NCI-H2196 (cell line): ENCODE measurements around the gene MT1A.
A peak's percentile ranks its signal among the peaks of the same experiment; 100 is the strongest.

Experiments
- DNase-seq: peaks from one replicate; lab custom pipeline; 2025; ENCODE audit not compliant: unreplicated experiment; lab: John Stamatoyannopoulos, UW

MT1A gene

DNA sequence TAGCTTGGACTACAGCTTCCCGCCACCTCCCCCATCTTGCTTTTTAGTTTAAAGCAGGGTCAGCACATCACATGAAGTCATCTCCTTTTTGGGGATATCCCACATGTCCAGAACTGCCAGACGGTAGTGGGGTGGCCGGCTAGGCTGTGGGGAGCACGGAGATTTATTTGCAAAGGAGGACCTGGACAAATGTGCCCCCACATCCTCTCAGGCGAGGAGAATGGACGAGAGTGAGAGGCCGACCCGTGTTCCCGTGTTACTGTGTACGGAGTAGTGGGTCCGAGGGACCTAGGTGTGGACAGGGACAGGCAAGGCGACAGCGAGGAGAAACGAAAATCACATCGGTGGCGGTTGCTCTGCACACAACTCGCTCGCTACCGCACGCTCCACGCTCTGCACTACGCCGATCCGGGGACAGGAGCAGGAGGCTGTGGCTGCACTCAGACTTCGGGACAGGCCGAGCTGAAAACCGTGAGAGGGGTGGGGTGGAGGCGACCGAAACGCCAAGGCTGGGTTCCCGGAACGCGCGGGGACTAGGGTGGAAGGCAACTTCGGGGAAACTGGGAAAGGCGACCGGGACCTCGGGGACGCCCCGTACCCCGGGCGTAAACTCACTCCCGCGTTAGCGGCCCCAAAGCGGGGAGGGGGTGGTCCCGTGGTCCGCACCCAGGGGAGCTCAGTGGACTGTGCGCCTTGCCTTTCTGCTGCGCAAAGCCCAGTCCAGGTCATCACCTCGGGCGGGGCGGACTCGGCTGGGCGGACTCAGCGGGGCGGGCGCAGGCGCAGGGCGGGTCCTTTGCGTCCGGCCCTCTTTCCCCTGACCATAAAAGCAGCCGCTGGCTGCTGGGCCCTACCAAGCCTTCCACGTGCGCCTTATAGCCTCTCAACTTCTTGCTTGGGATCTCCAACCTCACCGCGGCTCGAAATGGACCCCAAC is at the start of gene MT1A:
TSS of gene MT1A (plus strand) at position 853 of the 937 bp plus-strand sequence. CDS start at position 926, 73 bp downstream.
- DNase-seq = no peak

- DNase-seq = no peak
Measured at GRCh38 chr16:56588781-56589140, 49.7 kb upstream of the MT1A start.

GRCh38 chr16:56589141-56590039 is 49.1 kb upstream of the MT1A start, which contains the start of gene MT3:
TSS of gene MT3 (plus strand) at chr16:56589528. CDS start at chr16:56589591, 63 bp downstream.
- peak; percentile 58 for DNase-seq

- no peak for DNase-seq
Measured at GRCh38 chr16:56591377-56592060, 46.9 kb upstream of the MT1A start.

- no peak for DNase-seq
Measured at GRCh38 chr16:56593573-56594291, 44.7 kb upstream of the MT1A start.

DNA sequence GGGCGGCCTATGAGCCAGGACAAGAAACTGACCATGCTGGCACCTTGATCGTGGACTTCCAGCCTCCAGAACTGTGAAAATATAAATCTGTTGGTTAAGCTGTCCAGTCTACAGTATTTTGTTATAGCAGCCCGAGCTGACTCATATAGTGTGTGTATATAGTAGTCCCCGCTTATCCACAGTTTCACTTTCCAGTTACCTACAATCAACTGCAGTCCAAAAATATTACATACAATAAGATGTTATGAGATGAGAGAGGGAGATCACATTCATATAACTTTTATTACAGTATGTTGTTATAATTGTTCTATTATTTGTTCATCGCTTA is 44.2 kb upstream of the MT1A start:
- no peak for DNase-seq

DNA sequence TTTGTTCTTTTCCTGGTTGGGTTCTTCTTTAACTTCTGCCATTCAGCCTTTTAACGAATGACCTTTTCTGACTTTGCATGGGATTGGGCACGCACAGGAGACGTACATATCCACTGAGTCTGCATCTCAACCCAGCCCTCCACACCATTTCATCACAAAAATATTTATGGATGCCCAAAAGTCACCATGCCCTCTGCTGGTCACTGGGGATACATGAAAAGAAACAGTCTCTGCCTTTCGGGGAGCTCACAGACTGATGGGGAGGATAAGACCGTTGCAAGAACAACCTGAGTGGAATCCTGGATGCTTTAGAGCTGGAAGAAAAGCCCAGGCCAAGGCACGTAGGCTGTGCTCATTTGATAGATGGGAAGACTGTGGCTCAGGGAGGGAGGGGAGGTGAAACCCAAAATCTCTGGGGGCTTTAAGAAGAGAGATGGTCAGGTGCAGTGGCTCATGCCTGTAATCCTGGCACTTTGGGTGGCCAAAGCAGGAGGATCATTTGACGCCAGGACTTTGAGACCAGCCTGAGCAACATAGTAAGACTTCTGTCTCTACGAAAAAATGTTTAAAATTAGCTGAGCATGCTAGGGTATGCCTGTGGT is 38.0 kb upstream of the MT1A start:
- DNase-seq = peak; percentile 12

GRCh38 chr16:56601325-56601724 is 37.1 kb upstream of the MT1A start:
- no peak for DNase-seq

- peak; percentile 35 for DNase-seq
Measured at GRCh38 chr16:56603589-56603988, 34.9 kb upstream of the MT1A start.

DNA sequence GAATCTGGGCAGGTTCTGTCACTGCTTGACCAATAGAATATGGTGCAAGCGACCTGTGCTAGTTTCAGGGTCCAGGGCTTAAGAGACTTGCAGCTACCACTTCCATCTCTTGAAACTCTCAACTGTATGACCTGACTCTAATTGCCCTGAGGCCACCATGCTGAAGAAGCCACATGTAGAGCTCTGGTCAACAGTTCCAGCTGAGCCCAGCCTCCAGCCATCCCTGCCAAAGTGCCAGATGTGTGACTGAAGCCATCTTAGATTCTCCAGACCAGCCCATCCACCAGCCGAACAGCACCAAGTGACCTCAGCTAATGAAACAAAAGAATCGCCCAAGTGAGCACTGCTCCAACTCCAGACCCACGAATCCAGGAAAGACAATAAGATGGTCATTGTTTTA is 33.5 kb upstream of the MT1A start:
- no peak for DNase-seq

DNA sequence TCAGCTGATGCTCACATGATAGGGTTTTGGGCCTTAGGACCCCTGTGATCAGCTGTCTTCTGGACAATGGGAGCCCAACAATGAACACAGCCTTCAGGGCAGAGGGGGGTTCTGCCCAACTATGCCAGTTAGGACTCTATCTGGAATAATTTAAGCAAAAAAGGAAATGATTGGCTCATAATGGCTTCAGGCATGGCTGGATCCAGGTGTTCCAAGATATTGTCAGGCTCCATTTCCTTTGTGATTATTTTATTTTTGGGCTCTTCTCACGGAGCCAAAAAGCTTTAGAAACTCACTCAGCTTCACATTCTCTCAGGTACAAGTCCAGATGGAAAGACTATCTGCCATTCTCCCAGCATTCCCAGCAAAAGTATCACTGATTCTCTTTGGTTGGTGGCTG is 33.0 kb upstream of the MT1A start:
- no peak for DNase-seq

DNA sequence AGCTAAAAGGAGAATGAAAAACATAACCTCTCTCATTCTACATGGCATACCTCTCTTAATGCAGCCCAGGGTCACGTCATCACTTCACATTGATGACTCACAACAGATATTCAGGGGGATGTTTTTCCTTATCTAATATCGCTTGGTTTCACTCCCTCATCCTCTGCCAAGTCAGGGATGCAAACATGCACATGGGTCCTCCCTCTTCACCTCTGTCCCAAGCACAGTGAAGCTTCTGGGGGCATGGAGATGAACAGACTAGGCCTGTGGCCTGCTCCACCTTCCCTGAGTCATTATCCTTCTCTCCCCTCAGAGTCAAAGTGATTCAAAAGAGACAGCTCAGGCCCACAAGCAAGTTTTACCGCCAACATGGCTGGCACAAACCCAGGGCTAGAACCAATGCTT is 32.4 kb upstream of the MT1A start:
- DNase-seq = no peak

DNA sequence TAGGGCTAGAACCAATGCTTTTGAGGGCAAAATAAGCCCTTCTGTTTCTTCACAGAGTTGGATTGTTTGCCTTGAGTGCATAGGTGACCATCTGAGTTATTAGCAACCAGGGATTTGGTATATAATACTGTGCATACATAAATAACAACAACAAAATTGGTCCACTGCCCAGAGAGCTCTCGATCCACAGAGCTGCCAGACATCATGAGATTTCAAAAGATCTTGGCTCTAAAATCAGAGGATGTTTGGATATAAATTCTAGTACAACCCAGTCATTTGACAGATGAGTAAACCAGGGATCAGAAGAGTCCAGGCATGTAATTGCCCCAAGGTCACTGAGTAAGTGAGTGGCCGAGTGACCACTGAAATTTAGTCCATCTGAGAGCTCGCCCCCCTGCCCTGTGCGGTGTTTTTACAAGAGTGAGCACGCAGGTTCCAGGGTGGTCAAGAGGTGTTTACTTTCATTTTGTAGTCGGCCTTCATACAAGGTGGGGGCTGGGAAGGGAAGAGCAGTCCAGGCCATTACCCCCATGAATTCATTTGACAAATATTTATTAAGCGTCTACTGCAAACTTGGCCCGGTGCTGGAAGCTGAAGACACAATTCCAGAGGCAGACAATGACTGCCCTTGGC is 31.9 kb upstream of the MT1A start:
- peak; percentile 57 for DNase-seq

GRCh38 chr16:56607109-56607618 is 31.3 kb upstream of the MT1A start:
- DNase-seq = peak; percentile 22

- DNase-seq = no peak
Measured at GRCh38 chr16:56607675-56608042, 30.8 kb upstream of the MT1A start.

- peak; percentile 83 for DNase-seq
Measured at GRCh38 chr16:56608043-56608875, 30.2 kb upstream of the MT1A start, which contains the start of gene MT2A. TSS of gene MT2A (plus strand) at chr16:56608584. CDS start at chr16:56608656, 72 bp downstream.

DNA sequence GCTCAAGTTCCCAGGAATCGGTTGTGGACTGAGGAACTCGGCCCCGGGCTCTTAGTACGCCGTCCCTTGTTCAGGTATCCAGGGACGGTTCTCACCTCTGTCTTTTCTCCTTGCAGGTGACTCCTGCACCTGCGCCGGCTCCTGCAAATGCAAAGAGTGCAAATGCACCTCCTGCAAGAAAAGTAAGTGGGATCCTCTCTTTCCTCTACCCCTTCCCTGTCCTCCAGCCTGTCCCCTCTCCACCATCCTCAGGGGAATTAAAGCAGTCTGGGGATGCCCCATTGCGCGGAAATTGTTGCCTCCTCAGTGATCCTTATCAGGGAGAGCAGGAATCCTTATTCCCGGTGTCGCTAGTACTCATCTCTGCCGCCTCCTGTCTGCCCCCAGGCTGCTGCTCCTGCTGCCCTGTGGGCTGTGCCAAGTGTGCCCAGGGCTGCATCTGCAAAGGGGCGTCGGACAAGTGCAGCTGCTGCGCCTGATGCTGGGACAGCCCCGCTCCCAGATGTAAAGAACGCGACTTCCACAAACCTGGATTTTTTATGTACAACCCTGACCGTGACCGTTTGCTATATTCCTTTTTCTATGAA is 29.5 kb upstream of the MT1A start:
- no peak for DNase-seq

- DNase-seq = peak; percentile 18
Measured at GRCh38 chr16:56609463-56609921, 29.0 kb upstream of the MT1A start.
